B cell (primary cell): Measurements from ENCODE around the gene PDILT. TPM values are rescaled to one million over a fixed set of nuclear protein-coding genes. Genes with fewer than 3 reads are reported as not detected.

Experiments used
- ATAC-seq: fragments of 200-7000 bp; cut with Tn5 transposase; one replicate; pipeline ENCODE4 v1.10.0; 2021; ENCODE audit warnings: low read depth, mild to moderate bottlenecking, moderate number of reproducible peaks, moderate library complexity
- CTCF ChIA-PET: fragments of 350-600 bp; sonication (Branson Sonifier 250); formaldehyde crosslinking; loops from one replicate; lab custom pipeline; 2021; ENCODE audit warnings: antibody characterized with exemption, inconsistent platforms; lab: Charles Lee
- POLR2A ChIA-PET: fragments of 350-600 bp; sonication (Branson Sonifier 250); formaldehyde crosslinking; loops from one replicate; lab custom pipeline; 2021; ENCODE audit warnings: antibody characterized with exemption; lab: Charles Lee
- DNase-seq: peaks from one replicate; pipeline ENCODE4 v3.0.0; 2013
- H2AFZ ChIP-seq: 2 replicates; pipeline ENCODE4 v1.6.1; 2012; ENCODE audit warnings: mild to moderate bottlenecking, low read depth, low read length; ENCODE audit not compliant: insufficient read depth, poor library complexity, severe bottlenecking
- H3K27ac ChIP-seq, 2 donors: 1 replicate in 1 of 2; 2 replicates in 1 of 2; pipeline ENCODE4 v1.5.1; 2012 to 2013; ENCODE audit warnings: low read length in 2 of 2, mild to moderate bottlenecking in 2 of 2, moderate library complexity in 1 of 2
- H3K27me3 ChIP-seq, 4 experiments: fragments of 200-600 bp in 1 of 4; sonication (generic) in 1 of 4; replicated peaks in 1 of 4; 1 replicate in 2 of 4; 2 replicates in 2 of 4; pipeline versions ENCODE4 v1.6.1 to v1.7.0; 2013 to 2016; ENCODE audit warnings: low read length in 3 of 4, mild to moderate bottlenecking in 2 of 4, mixed read lengths in 1 of 4, moderate library complexity in 1 of 4; ENCODE audit not compliant: insufficient read depth in 4 of 4, control insufficient read depth in 3 of 4; ENCODE audit errors: control extremely low read depth in 1 of 4
- H3K36me3 ChIP-seq, 2 experiments: replicated peaks in 1 of 2; 1 replicate in 1 of 2; 2 replicates in 1 of 2; pipeline versions ENCODE4 v1.6.1 to v1.7.1; 2013; ENCODE audit warnings: low read length in 1 of 2; ENCODE audit not compliant: insufficient read depth in 2 of 2, control insufficient read depth in 1 of 2; ENCODE audit errors: control extremely low read depth in 1 of 2, extremely low read depth in 1 of 2
- H3K4me1 ChIP-seq, 2 donors: fragments of 200-600 bp in 1 of 2; sonication (generic) in 1 of 2; 1 replicate in 1 of 2; 2 replicates in 1 of 2; pipeline versions ENCODE4 v1.5.1 to v1.6.1; 2013 to 2017; ENCODE audit warnings: low read length in 2 of 2; ENCODE audit not compliant: control insufficient read depth in 2 of 2, insufficient read depth in 2 of 2
- H3K4me2 ChIP-seq: replicated peaks from 2 replicates; pipeline ENCODE3; 2012; ENCODE audit warnings: mild to moderate bottlenecking, low read depth, low read length; ENCODE audit not compliant: poor library complexity, severe bottlenecking
- H3K4me3 ChIP-seq, 5 experiments: fragments of 200-600 bp in 1 of 5; sonication (generic) in 1 of 5; 1 replicate in 3 of 5; 2 replicates in 2 of 5; pipeline versions ENCODE4 v1.5.1 to v1.7.0; 2011 to 2016; ENCODE audit warnings: low read length in 4 of 5, mild to moderate bottlenecking in 4 of 5, low read depth in 2 of 5, control low read depth in 1 of 5, moderate library complexity in 1 of 5; ENCODE audit not compliant: insufficient read depth in 1 of 5; ENCODE audit errors: control extremely low read depth in 1 of 5, extremely low read depth in 1 of 5
- H3K79me2 ChIP-seq: fragments of 200-600 bp; sonication (generic); one replicate; pipeline ENCODE4 v1.6.0; 2016; ENCODE audit warnings: low read length; ENCODE audit not compliant: control insufficient read depth, insufficient read depth
- H3K9ac ChIP-seq: fragments of 200-600 bp; sonication (generic); 2 replicates; pipeline ENCODE4 v1.6.1; 2017; ENCODE audit warnings: mild to moderate bottlenecking, low read length, moderate library complexity
- H3K9me3 ChIP-seq, 3 donors: one replicate each; pipeline versions ENCODE4 v1.6.1 to v1.7.1; 2013; ENCODE audit warnings: low read length in 2 of 3; ENCODE audit not compliant: control insufficient read depth in 2 of 3, insufficient read depth in 1 of 3; ENCODE audit errors: control extremely low read depth in 1 of 3
- H4K20me1 ChIP-seq: 2 replicates; pipeline ENCODE4 v1.6.0; 2012; ENCODE audit warnings: mild to moderate bottlenecking, low read length; ENCODE audit not compliant: insufficient read depth, control insufficient read depth, poor library complexity, severe bottlenecking
- H3K27ac Mint-ChIP-seq: one replicate; pipeline ENCODE4 v1.8.0; 2021; ENCODE audit warnings: mixed read lengths
- H3K27me3 Mint-ChIP-seq: one replicate; pipeline ENCODE4 v1.8.0; 2021; ENCODE audit warnings: mixed read lengths
- H3K4me1 Mint-ChIP-seq: one replicate; pipeline ENCODE4 v1.8.0; 2021; ENCODE audit warnings: mixed read lengths
- H3K4me3 Mint-ChIP-seq: one replicate; pipeline ENCODE4 v1.8.0; 2021; ENCODE audit warnings: mixed read lengths
- H3K9me3 Mint-ChIP-seq: one replicate; pipeline ENCODE4 v1.8.0; 2022; ENCODE audit warnings: mixed read lengths; ENCODE audit not compliant: insufficient read depth
- CTCF ChIP-seq: fragments of 200-600 bp; IDR thresholded peaks from one replicate; pipeline ENCODE4 v1.8.0; 2022; ENCODE audit warnings: antibody characterized with exemption, mild to moderate bottlenecking
- EZH2 ChIP-seq: IDR thresholded peaks from 2 replicates; pipeline ENCODE4 v1.6.1; 2012; ENCODE audit warnings: borderline replicate concordance, low read depth, mild to moderate bottlenecking, moderate library complexity, low read length; ENCODE audit not compliant: insufficient read depth, poor library complexity, severe bottlenecking
- WGBS: methylation state at CpG from one replicate; pipeline ENCODE4 v1.1.5; 2013; ENCODE audit warnings: missing lambda C conversion rate; ENCODE audit not compliant: insufficient coverage; 5-methylcytosine and 5-hydroxymethylcytosine counted together
- intact Hi-C: fragments of 100-400 bp; cut with micrococcal nuclease; formaldehyde crosslinking; loops from one replicate; pipeline ENCODE4 v1.10.0; 2022
- polyA plus RNA-seq: library from polyadenylated mRNA; depleted of rRNA; stranded (reverse); fragments of >200 nt; gene quantifications from 2 replicates; pipeline ENCODE4 v1.2.3, GENCODE V29; 2012
- total RNA-seq, 2 donors: library from RNA; stranded (reverse); fragments of 120-200 nt in 1 of 2; gene quantifications; 1 replicate in 1 of 2; 2 replicates in 1 of 2; pipeline versions ENCODE4 v1.2.3 to v1.2.4, GENCODE V29; 2013 to 2022

Gene PDILT
- total and polyA plus RNA-seq, 2 donors (not counting 1 experiment from before 2014, with no cell fraction given) = not detected

GRCh38 chr16:20397468-20398074, 7.0 kb downstream of the PDILT start:
- no peaks in the 10 kb centered on the region for H3K9me3 Mint-ChIP-seq
- ATAC-seq = no peak
- H3K36me3 ChIP-seq = no peaks in the 10 kb centered on the region
- no peak overlapping the region for H3K27ac ChIP-seq
- H3K4me2 ChIP-seq = no peak overlapping the region
- no peak overlapping the region for H3K9ac ChIP-seq
- no peak overlapping the region for H3K27ac Mint-ChIP-seq
- no peaks in the 10 kb centered on the region for H4K20me1 ChIP-seq
- H2AFZ ChIP-seq = no peak overlapping the region
- POLR2A ChIA-PET = no interaction called here
- peaks cover 3% of the 10 kb centered on the region for H3K27me3 Mint-ChIP-seq
- H3K4me3 Mint-ChIP-seq = no peak overlapping the region
- H3K9me3 ChIP-seq = no peaks in the 10 kb centered on the region
- H3K79me2 ChIP-seq = no peaks in the 10 kb centered on the region
- TF ChIP-seq EZH2 = no peak
- no peak for TF ChIP-seq CTCF
- H3K27me3 ChIP-seq = no peaks in the 10 kb centered on the region
- CTCF ChIA-PET = interaction anchor here (1.3 kb wide), 1 partner anchor 11 kb away, joined by 5 read pairs; no protein-coding TSS in a partner anchor
- no peaks in the 10 kb centered on the region for H3K4me1 Mint-ChIP-seq
- intact Hi-C loops = no loop called here
- WGBS = 78% methylated on average over 6 of the region's 7 CpGs
- no peaks in the 10 kb centered on the region for H3K4me1 ChIP-seq
- no peak for DNase-seq
- H3K4me3 ChIP-seq = no peak overlapping the region

DNA sequence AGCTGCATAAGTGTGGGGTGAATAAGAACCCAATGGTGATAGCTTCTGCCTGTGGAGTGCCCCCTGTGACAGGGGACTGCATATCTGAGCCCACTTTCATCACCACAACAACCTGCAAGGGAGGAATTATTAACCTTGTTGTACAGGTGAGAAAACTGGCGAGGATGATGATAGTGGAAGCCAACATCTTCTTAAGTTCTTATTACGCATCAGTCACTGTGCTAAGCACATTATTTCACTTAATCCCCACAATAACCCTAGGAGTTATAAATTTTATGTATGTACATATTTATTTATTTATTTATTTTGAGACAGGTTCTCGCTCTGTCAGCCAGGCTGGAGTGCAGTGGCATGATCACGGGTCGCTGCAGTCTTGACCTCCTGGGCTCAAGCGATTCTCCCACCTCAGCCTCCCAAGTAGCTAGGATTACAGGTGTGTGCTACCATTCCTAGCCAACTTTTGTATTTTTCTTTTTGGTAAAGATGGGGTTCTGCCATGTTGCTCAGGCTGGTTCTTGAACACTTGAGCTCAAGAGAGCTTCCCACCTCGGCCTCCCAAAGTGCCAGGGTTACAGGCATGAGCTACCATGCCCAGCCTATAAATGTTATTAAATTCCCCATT, 7.6 kb downstream of the PDILT start:
- H3K4me1 Mint-ChIP-seq = no peaks in the 10 kb centered on the region
- no peak overlapping the region for H3K4me3 Mint-ChIP-seq
- ChIA-PET POLR2A (no interaction called here), CTCF (interaction anchor here (1.3 kb wide), 1 partner anchor 11 kb away, joined by 5 read pairs; no protein-coding TSS in a partner anchor)
- H3K9me3 Mint-ChIP-seq = no peaks in the 10 kb centered on the region
- Histone ChIP-seq H3K4me1 (no peaks in the 10 kb centered on the region), H3K27me3 (no peaks in the 10 kb centered on the region), H4K20me1 (no peaks in the 10 kb centered on the region), H3K4me2 (no peak overlapping the region), H3K9ac (no peak overlapping the region), H3K79me2 (no peaks in the 10 kb centered on the region), H3K4me3 (no peak overlapping the region), H3K9me3 (no peaks in the 10 kb centered on the region), H3K27ac (no peak overlapping the region), H3K36me3 (no peaks in the 10 kb centered on the region), H2AFZ (no peak overlapping the region)
- 100% methylated on average over 1 of the region's 7 CpGs for WGBS
- ATAC-seq (no peak), DNase-seq (no peak)
- intact Hi-C loops = no loop called here
- H3K27ac Mint-ChIP-seq = no peak overlapping the region
- H3K27me3 Mint-ChIP-seq = peaks cover under 1% of the 10 kb centered on the region
- TF ChIP-seq EZH2 (no peak), CTCF (no peak)
